Upper lobe of right lung (tissue), 1 donor: Measurements from ENCODE around the gene DGLUCY. TPM values are rescaled to one million over a fixed set of nuclear protein-coding genes. Genes with fewer than 3 reads are reported as not detected.
"Not testable (repeated sequence)": the region's sequence is repeated elsewhere in the genome, so short reads cannot be mapped to it uniquely, and the experiment has no call there.

Experiments
- ATAC-seq: fragments of 200-7000 bp; cut with Tn5 transposase; one replicate; pipeline ENCODE4 v1.9.1; 2020; ENCODE audit warnings: mild to moderate bottlenecking, moderate library complexity
- DNase-seq: peaks from one replicate; pipeline ENCODE4 v3.0.0-alpha.2; 2020
- H3K27ac ChIP-seq: fragments of 200-600 bp; one replicate; pipeline ENCODE4 v1.8.0; 2022
- H3K27me3 ChIP-seq: fragments of 200-600 bp; one replicate; pipeline ENCODE4 v1.8.0; 2022; ENCODE audit warnings: mild to moderate bottlenecking
- H3K36me3 ChIP-seq: fragments of 200-600 bp; one replicate; pipeline ENCODE4 v1.8.0; 2022
- H3K4me1 ChIP-seq: fragments of 200-600 bp; one replicate; pipeline ENCODE4 v1.8.0; 2022
- H3K4me3 ChIP-seq: fragments of 200-600 bp; one replicate; pipeline ENCODE4 v1.8.0; 2022; ENCODE audit warnings: mild to moderate bottlenecking
- H3K9me3 ChIP-seq: fragments of 200-600 bp; one replicate; pipeline ENCODE4 v1.8.0; 2022
- intact Hi-C: fragments of 100-400 bp; cut with DNase I; formaldehyde crosslinking; loops from one replicate; pipeline ENCODE4 v1.11.0; 2022
- total RNA-seq: library from RNA; stranded (reverse); fragmentation: NEBNext Ultra II Directional; extraction: Animal tissue kit (Norgen Biotek cat#: 25700); gene quantifications from one replicate; pipeline ENCODE4 v1.2.1, GENCODE V29; 2021
- TF ChIP-seq, protein P1 (sequence below): fragments of 200-600 bp; IDR thresholded peaks from one replicate; pipeline ENCODE4 v1.8.0; 2022; ENCODE audit warnings: antibody characterized with exemption
- donor health status: DM: no; HTN: yes; CAD: no; lungs with severe emphysema.

The DGLUCY gene
- total RNA-seq, 1 donor from 2014 or later, result 77.6 TPM

DNA sequence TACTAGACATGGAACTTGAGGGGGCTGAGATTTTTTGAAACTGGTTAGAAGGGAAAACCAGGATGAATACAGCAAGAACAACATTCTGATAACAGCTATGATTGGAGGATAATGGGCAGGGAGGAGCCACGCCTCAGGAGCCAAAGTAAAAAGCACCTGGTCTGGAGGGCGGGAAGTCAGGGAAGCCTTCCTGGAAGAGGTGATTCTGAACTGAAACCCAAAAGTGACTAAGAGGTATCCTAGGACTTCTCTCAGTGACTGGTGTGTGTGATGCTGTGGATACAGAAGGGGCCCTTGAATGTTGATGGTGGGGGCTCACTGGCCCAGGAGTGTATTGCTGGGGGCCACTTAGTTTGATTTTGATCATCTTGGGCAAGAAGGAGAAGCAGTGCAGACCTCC lies 149.5 kb downstream of the DGLUCY start:
- TF ChIP-seq, protein P1, sequence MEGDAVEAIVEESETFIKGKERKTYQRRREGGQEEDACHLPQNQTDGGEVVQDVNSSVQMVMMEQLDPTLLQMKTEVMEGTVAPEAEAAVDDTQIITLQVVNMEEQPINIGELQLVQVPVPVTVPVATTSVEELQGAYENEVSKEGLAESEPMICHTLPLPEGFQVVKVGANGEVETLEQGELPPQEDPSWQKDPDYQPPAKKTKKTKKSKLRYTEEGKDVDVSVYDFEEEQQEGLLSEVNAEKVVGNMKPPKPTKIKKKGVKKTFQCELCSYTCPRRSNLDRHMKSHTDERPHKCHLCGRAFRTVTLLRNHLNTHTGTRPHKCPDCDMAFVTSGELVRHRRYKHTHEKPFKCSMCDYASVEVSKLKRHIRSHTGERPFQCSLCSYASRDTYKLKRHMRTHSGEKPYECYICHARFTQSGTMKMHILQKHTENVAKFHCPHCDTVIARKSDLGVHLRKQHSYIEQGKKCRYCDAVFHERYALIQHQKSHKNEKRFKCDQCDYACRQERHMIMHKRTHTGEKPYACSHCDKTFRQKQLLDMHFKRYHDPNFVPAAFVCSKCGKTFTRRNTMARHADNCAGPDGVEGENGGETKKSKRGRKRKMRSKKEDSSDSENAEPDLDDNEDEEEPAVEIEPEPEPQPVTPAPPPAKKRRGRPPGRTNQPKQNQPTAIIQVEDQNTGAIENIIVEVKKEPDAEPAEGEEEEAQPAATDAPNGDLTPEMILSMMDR, result no peak
- Histone ChIP-seq H3K4me3 (peak overlapping the region; percentile 45), H3K9me3 (no peaks in the 10 kb centered on the region), H3K27me3 (no peaks in the 10 kb centered on the region), H3K36me3 (no peaks in the 10 kb centered on the region), H3K27ac (no peak overlapping the region), H3K4me1 (peaks cover 9% of the 10 kb centered on the region)
- ATAC-seq (no peak), DNase-seq (no peak)
- intact Hi-C loops, result no loop called here

DNA sequence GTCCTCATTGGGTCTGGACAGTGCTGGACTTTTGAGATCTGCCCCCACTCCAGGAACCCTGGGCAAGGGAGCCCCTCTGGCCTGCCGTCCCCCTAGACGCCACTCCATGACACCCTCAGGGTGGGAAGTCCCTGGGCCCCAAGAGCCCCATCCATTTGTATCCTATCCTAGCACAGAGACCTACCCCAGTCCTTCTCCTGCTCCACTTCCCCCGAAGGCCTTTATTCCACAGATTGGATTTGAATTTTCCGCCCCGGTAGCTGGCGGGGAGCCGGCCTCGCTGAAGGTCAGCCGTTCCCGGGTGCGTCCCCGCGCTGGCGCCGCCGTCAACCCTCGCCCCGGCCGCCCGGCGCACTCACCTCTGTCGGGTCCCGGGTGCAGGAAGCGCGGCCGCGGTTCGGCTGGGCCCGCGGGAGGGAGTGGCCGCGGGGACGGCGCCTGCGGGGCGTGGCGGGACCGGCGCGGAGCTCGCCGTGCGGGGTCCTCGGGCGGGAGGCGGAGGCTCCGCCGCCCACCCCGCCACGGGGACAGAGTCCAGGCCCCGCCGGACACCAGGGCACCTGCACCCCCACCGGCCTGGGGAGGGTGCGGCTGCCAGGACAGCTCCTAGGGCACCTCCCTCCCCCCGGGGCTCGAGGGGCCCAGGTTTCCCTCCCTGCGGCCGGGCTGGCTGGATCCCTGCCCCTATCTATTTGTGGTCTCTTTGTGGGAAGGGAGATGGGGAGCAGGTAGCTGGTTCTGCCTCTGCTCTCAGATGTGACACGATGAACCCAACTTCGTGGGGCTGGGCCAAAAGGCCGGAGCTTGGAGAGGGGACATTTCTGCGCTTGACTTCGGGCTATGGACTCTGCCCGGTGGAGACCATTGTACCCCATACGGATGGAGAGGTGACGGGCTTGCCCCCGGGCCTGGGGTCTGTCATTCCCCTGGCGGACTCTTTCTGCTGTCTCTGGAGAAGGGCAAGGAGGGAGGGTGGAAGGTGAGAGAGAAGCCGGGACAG lies 150.6 kb downstream of the DGLUCY start:
- peaks cover 6% of the 10 kb centered on the region for H3K4me1 ChIP-seq
- H3K9me3 ChIP-seq, result no peaks in the 10 kb centered on the region
- H3K36me3 ChIP-seq, result no peaks in the 10 kb centered on the region
- no peaks in the 10 kb centered on the region for H3K27me3 ChIP-seq
- peak; percentile 72 for ATAC-seq
- TF ChIP-seq, protein P1, result no peak
- peak overlapping the region; percentile 45 for H3K4me3 ChIP-seq
- DNase-seq, result peak; percentile 75
- H3K27ac ChIP-seq, result peak overlapping the region; percentile 42
- intact Hi-C loops, result no loop called here

DNA sequence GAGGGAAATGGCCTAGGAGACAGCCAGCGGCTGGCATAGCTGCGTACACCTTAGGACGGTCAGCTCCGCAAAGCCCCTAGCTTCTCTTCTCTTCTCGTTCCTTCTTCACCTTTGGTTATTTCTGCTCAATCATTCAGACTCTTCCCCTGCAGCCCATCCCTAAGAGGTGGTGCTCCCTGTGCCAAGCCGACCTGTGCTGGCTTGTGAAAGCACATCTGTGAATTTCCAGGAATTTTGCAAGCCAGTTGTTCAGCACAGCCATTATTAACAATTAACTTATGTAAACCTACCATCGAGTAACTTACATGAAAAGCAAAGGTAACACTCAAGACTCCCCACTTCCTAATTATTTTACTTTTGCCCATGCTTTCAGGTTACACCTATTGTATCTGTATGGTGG lies 151.5 kb downstream of the DGLUCY start:
- no peak for ATAC-seq
- H3K9me3 ChIP-seq, result no peaks in the 10 kb centered on the region
- no peak for DNase-seq
- H3K4me1 ChIP-seq, result peaks cover 12% of the 10 kb centered on the region
- intact Hi-C loops, result no loop called here
- H3K27ac ChIP-seq, result no peak overlapping the region
- TF ChIP-seq, protein P1, result no peak
- no peak overlapping the region for H3K4me3 ChIP-seq
- no peaks in the 10 kb centered on the region for H3K36me3 ChIP-seq
- no peaks in the 10 kb centered on the region for H3K27me3 ChIP-seq

DNA sequence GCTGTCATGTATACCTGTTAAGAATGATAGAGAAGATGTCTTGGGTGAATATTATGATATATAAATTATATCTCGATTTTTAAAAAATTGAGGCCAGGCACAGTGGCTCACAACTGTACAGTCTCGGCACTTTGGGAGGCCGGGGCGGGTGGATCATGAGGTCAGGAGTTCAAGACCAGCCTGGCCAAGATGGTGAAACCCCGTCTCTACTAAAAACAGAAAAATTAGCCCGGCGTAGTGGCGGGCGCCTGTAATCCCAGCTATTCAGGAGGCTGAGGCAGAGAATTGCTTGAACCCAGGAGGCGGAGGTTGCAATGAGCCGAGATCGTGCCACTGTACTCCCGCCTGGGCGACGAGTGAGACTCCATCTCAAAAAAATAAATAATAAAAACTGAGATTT lies 152.4 kb downstream of the DGLUCY start:
- H3K36me3 ChIP-seq, H3K9me3 ChIP-seq, H3K4me3 ChIP-seq, intact Hi-C loops, DNase-seq, H3K27ac ChIP-seq, ATAC-seq, H3K27me3 ChIP-seq: not testable (repeated sequence)
- peaks cover 12% of the 10 kb centered on the region for H3K4me1 ChIP-seq

DNA sequence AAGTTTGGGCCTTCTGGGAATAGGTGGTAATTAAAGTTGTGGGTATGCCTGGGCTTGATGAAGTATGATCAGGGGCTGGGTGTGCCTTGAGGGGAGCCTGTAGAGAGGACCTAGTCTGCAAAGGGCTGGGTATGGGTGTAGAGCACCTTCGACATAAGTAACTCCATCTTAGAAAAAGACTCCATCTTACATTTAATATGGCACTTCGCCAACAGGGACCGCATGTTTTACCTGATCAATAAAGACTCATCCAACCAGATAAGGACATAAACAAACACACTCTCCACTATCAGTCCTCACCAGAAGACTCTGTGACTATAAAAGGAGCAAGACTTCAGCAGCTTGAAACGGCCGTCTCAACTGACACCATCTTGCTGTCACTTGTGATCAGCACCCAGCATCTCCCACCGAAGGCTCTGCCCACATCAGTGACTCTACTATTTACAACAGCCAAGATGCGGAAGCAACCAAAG lies 154.1 kb downstream of the DGLUCY start:
- Histone ChIP-seq H3K36me3 (no peaks in the 10 kb centered on the region), H3K27ac (no peak overlapping the region), H3K4me1 (peaks cover 12% of the 10 kb centered on the region), H3K4me3 (no peak overlapping the region), H3K27me3 (no peaks in the 10 kb centered on the region), H3K9me3 (no peaks in the 10 kb centered on the region)
- no peak for ATAC-seq
- TF ChIP-seq, protein P1, result no peak
- no peak for DNase-seq
- intact Hi-C loops, result no loop called here
